ENCODE results near the gene ADD1.
A peak's percentile ranks its signal among the peaks of the same experiment; 100 is the strongest.
"Not testable (repeated sequence)": the region's sequence is repeated elsewhere in the genome, so short reads cannot be mapped to it uniquely, and the experiment has no call there.

ADD1 gene

GRCh38 chr4:2934077-2934812, 90.6 kb downstream of the ADD1 start:
- DNase-seq (ENCODE audit: low read depth, low spot score): no peak

GRCh38 chr4:2934813-2935761, 91.4 kb downstream of the ADD1 start:
- DNase-seq (ENCODE audit: low read depth, low spot score): peak; percentile 30

GRCh38 chr4:2935762-2936743, 92.4 kb downstream of the ADD1 start:
- DNase-seq (ENCODE audit: low read depth, low spot score): no peak

- DNase-seq (ENCODE audit: low read depth, low spot score): no peak
Observed at GRCh38 chr4:2936773-2937145, 93.1 kb downstream of the ADD1 start.

- no peak for DNase-seq (ENCODE audit: low read depth, low spot score)
Observed at GRCh38 chr4:2937146-2937857, 93.7 kb downstream of the ADD1 start.

- DNase-seq (ENCODE audit: low read depth, low spot score): no peak
Observed at GRCh38 chr4:2937986-2938385, 94.3 kb downstream of the ADD1 start.

GRCh38 chr4:2938411-2938810, 94.8 kb downstream of the ADD1 start:
- DNase-seq (ENCODE audit: low read depth, low spot score): not testable (repeated sequence)

GRCh38 chr4:2938906-2939305, 95.3 kb downstream of the ADD1 start:
- no peak for DNase-seq (ENCODE audit: low read depth, low spot score)

GRCh38 chr4:2939383-2940243, 96.0 kb downstream of the ADD1 start:
- DNase-seq (ENCODE audit: low read depth, low spot score): no peak

- no peak for DNase-seq (ENCODE audit: low read depth, low spot score)
Observed at GRCh38 chr4:2940267-2941137, 96.9 kb downstream of the ADD1 start.

- no peak for DNase-seq (ENCODE audit: low read depth, low spot score)
Observed at GRCh38 chr4:2941138-2942036, 97.7 kb downstream of the ADD1 start.

GRCh38 chr4:2942037-2942531, 98.4 kb downstream of the ADD1 start:
- no peak for DNase-seq (ENCODE audit: low read depth, low spot score)

- DNase-seq (ENCODE audit: low read depth, low spot score): no peak
Observed at GRCh38 chr4:2942532-2943363, 99.1 kb downstream of the ADD1 start.

- no peak for DNase-seq (ENCODE audit: low read depth, low spot score)
Observed at GRCh38 chr4:2943364-2944090, 99.9 kb downstream of the ADD1 start.

- DNase-seq (ENCODE audit: low read depth, low spot score): no peak
Observed at GRCh38 chr4:2944091-2944482, 100.4 kb downstream of the ADD1 start.

All from iPS DF 19.7 (cell line).